ENCODE measurements around the gene PLCXD3. TPM values are rescaled to one million over a fixed set of nuclear protein-coding genes. Genes with fewer than 3 reads are reported as not detected.

PLCXD3 gene
- total RNA-seq, 1 donor from 2014 or later, result 2.6 TPM

DNA sequence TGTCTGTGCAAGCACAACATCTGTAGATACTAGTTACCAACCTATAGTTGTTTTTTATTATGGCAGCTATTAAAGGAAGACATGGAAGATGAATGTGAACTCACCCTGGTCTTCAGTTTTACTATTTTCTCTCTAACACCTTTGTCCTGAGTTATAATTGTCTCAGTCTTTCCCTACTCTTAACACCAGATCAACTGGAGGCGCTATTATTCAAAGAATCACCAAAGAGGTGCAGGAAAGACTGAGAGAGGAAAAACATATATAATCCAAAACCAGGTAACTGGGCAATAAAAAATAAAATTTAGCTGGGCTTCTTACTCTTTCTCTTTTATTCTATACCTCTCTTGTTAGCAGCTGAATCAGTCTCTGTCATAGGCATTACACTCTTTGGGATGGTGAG lies 162.8 kb downstream of the PLCXD3 start:
- no peak for DNase-seq
- Histone ChIP-seq H3K4me1 (no peaks in the 10 kb centered on the region), H3K36me3 (no peaks in the 10 kb centered on the region), H3K27me3 (no peaks in the 10 kb centered on the region), H3K4me3 (no peak overlapping the region), H3K9me3 (no peaks in the 10 kb centered on the region), H3K27ac (no peak overlapping the region)
- TF ChIP-seq, protein P1, sequence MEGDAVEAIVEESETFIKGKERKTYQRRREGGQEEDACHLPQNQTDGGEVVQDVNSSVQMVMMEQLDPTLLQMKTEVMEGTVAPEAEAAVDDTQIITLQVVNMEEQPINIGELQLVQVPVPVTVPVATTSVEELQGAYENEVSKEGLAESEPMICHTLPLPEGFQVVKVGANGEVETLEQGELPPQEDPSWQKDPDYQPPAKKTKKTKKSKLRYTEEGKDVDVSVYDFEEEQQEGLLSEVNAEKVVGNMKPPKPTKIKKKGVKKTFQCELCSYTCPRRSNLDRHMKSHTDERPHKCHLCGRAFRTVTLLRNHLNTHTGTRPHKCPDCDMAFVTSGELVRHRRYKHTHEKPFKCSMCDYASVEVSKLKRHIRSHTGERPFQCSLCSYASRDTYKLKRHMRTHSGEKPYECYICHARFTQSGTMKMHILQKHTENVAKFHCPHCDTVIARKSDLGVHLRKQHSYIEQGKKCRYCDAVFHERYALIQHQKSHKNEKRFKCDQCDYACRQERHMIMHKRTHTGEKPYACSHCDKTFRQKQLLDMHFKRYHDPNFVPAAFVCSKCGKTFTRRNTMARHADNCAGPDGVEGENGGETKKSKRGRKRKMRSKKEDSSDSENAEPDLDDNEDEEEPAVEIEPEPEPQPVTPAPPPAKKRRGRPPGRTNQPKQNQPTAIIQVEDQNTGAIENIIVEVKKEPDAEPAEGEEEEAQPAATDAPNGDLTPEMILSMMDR (IDR thresholded peaks at IDR 0.05), result no peak
- intact Hi-C loops (cut with DNase I), result no loop called here
- ATAC-seq, result no peak

DNA sequence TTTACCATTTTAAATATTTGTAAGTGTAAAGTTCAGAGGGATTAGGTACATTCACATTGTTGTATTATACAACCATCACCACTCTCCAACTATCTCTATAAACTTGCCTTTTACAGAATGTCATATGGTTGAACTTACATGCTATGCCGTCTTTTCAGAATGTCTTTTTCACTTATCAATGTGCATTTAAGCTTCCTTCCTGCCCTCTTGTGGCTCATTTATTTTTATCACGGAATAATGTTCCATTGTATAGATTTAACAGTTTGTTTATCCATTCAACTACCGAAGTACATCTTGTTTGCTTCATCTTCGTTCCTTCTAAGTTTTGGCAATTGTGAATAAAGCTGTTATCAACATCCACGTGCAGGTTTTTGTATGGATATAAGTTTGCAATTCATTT lies 163.8 kb downstream of the PLCXD3 start:
- H3K4me3 ChIP-seq, result no peak overlapping the region
- H3K36me3 ChIP-seq, result no peaks in the 10 kb centered on the region
- no peak overlapping the region for H3K27ac ChIP-seq
- no peaks in the 10 kb centered on the region for H3K27me3 ChIP-seq
- no peaks in the 10 kb centered on the region for H3K9me3 ChIP-seq
- DNase-seq, result no peak
- ATAC-seq, result no peak
- no peaks in the 10 kb centered on the region for H3K4me1 ChIP-seq
- TF ChIP-seq, protein P1 (IDR thresholded peaks at IDR 0.05), result no peak
- intact Hi-C loops (cut with DNase I), result no loop called here

DNA sequence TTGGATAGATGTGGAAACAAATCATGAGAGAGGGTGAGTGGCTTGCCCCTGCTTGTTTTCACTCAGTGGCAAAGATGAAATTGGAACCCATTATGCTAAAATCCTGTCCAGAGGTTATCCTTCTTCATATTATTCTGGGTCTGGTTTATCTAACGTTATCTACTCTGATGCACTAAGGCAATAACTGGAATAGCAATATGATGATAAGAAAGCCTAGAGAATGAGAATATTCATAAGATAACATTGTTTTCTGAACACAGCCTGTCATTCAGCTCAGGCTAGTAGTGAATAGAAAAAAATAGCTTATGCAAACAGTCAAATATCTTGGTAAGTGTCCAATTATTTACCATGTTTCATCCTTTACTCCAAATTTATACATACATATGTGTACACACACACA lies 165.1 kb downstream of the PLCXD3 start:
- Histone ChIP-seq H3K36me3 (no peaks in the 10 kb centered on the region), H3K9me3 (no peaks in the 10 kb centered on the region), H3K4me1 (no peaks in the 10 kb centered on the region), H3K4me3 (no peak overlapping the region), H3K27me3 (no peaks in the 10 kb centered on the region), H3K27ac (no peak overlapping the region)
- no peak for DNase-seq
- TF ChIP-seq, protein P1 (IDR thresholded peaks at IDR 0.05), result no peak
- ATAC-seq, result no peak
- intact Hi-C loops (cut with DNase I), result no loop called here

DNA sequence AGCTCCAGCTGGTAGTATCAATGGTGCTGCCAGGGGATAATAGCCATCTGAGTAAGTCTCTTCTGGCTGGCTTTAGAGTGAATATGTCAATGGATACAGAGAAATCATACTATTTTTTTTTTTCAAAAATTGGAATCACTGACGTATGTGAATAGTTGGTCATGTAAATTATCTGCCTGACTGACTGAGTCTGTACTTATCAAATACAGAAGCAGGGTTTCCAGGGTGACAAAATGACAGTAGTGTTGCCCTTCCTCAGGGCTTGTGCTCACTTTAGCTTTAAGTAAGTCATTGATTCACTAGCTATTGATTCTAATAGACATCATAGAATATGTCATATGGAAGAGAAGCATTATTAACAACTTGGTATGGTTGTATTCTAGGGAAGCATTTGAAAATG lies 171.1 kb downstream of the PLCXD3 start:
- TF ChIP-seq, protein P1 (IDR thresholded peaks at IDR 0.05), result no peak
- DNase-seq, result no peak
- Histone ChIP-seq H3K27ac (no peak overlapping the region), H3K36me3 (no peaks in the 10 kb centered on the region), H3K27me3 (no peaks in the 10 kb centered on the region), H3K9me3 (no peaks in the 10 kb centered on the region), H3K4me3 (no peak overlapping the region), H3K4me1 (peaks cover 7% of the 10 kb centered on the region)
- intact Hi-C loops (cut with DNase I), result no loop called here
- ATAC-seq, result no peak

DNA sequence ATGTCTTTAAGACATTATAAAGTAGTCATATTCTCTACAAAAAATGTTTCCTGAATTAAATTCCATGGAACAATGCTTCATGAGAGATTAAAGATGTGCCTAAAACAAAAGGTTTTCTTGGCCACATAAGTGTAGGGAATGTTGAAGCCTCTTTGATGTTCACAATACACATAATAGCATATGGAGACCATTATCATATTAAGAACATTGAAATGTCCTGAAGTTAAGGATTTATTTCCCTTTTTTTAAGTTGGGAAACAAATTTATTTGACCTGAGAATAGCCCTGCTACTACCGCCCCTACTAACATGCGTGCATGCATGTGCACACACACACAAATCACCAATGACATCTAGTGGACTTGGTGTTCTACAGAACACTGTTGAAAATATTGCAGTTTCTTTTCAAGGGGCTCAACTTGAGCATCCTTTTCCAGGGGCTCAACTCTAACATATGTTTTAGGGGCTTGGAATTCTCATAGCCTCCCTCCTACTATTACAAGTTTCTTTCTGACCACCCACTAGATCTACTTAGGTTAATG lies 172.2 kb downstream of the PLCXD3 start:
- Histone ChIP-seq H3K4me3 (no peak overlapping the region), H3K27ac (no peak overlapping the region), H3K4me1 (peaks cover 7% of the 10 kb centered on the region), H3K36me3 (no peaks in the 10 kb centered on the region), H3K9me3 (no peaks in the 10 kb centered on the region), H3K27me3 (no peaks in the 10 kb centered on the region)
- DNase-seq (no peak), ATAC-seq (no peak)
- TF ChIP-seq, protein P1 (IDR thresholded peaks at IDR 0.05), result no peak
- intact Hi-C loops (cut with DNase I), result no loop called here

DNA sequence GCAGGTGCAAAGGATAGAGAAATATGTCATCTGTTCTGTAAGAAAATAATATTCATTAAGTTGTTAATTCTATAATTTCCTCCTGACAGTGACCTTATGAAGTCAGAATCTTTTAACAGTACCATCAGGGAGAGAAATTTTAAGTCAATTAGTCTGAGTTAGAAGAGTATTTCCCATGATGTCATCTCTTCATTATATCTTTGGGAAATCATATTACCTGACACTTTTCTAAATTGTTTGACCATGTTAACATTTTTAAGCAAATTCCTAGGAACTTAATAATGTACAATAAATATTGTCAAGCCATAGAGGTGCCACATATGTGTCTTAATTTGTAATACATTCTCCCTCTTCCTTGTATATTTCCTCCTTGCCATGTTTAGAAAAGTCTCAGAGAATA lies 172.7 kb downstream of the PLCXD3 start:
- no peak for DNase-seq
- TF ChIP-seq, protein P1 (IDR thresholded peaks at IDR 0.05), result no peak
- Histone ChIP-seq H3K9me3 (no peaks in the 10 kb centered on the region), H3K4me1 (peaks cover 7% of the 10 kb centered on the region), H3K27me3 (no peaks in the 10 kb centered on the region), H3K36me3 (no peaks in the 10 kb centered on the region), H3K4me3 (no peak overlapping the region), H3K27ac (no peak overlapping the region)
- no peak for ATAC-seq
- intact Hi-C loops (cut with DNase I), result no loop called here

All from upper lobe of right lung (tissue), 1 donor.